IMR-90 (cell line): ENCODE data around the gene STX18. TPM values are rescaled to one million over a fixed set of nuclear protein-coding genes. Genes with fewer than 3 reads are reported as not detected.

Source experiments
- ATAC-seq: fragments of 200-7000 bp; cut with Tn5 transposase; 2 replicates; pipeline ENCODE4 v1.9.1; 2020; ENCODE audit warnings: low read depth, mild to moderate bottlenecking, moderate library complexity
- BruUV-seq: library from RNA; stranded (reverse); fragments of 400-500 nt; replicated peaks from 2 replicates; lab custom pipeline; 2021; lab: Mats Ljungman, UMichigan
- CTCF ChIA-PET: fragments of 300-600 bp; formaldehyde crosslinking; extraction: SDS; loops from one replicate; lab custom pipeline; 2021; ENCODE audit warnings: antibody characterized with exemption; lab: Yijun Ruan, JAX
- POLR2A ChIA-PET: fragments of 300-600 bp; sonication (Branson Sonifier 250); formaldehyde crosslinking; loops from one replicate; lab custom pipeline; 2022; ENCODE audit warnings: antibody characterized with exemption; ENCODE audit not compliant: unreplicated experiment; lab: Charles Lee
- DNase-seq: peaks from one replicate; pipeline ENCODE4 v3.0.0; 2013
- H2AFZ ChIP-seq: replicated peaks from 2 replicates; pipeline ENCODE3; 2013; ENCODE audit warnings: low read length, mild to moderate bottlenecking; ENCODE audit not compliant: poor library complexity
- H2AK5ac ChIP-seq: 2 replicates; pipeline ENCODE4 v1.6.1; 2013; ENCODE audit warnings: low read depth, low read length, inconsistent platforms
- H2AK9ac ChIP-seq: replicated peaks from 2 replicates; pipeline ENCODE3; 2013; ENCODE audit warnings: mild to moderate bottlenecking, low read depth, low read length, moderate library complexity; ENCODE audit not compliant: poor library complexity
- H2BK120ac ChIP-seq: 2 replicates; pipeline ENCODE4 v1.6.1; 2013; ENCODE audit warnings: low read depth, low read length, inconsistent platforms
- H2BK15ac ChIP-seq: 3 replicates; pipeline ENCODE4 v1.6.1; 2013; ENCODE audit warnings: low read depth, low read length, inconsistent platforms
- H2BK20ac ChIP-seq: 2 replicates; pipeline ENCODE4 v1.6.1; 2013; ENCODE audit warnings: low read depth, mild to moderate bottlenecking, inconsistent platforms, low read length, moderate library complexity
- H2BK5ac ChIP-seq: 2 replicates; pipeline ENCODE4 v1.6.1; 2013; ENCODE audit warnings: mild to moderate bottlenecking, low read depth, low read length, inconsistent platforms; ENCODE audit not compliant: poor library complexity, severe bottlenecking
- H3K14ac ChIP-seq: replicated peaks from 2 replicates; pipeline ENCODE4 v1.6.1; 2013; ENCODE audit warnings: low read depth, low read length, inconsistent platforms
- H3K18ac ChIP-seq: 2 replicates; pipeline ENCODE4 v1.6.1; 2013; ENCODE audit warnings: low read depth, low read length, control low read depth
- H3K23ac ChIP-seq: 2 replicates; pipeline ENCODE4 v1.6.1; 2013; ENCODE audit warnings: low read depth, low read length, inconsistent platforms
- H3K27ac ChIP-seq: 2 replicates; pipeline ENCODE4 v1.5.1; 2013; ENCODE audit warnings: mild to moderate bottlenecking, control low read depth, low read length; ENCODE audit not compliant: insufficient read depth
- H3K27me3 ChIP-seq: 2 replicates; pipeline ENCODE4 v1.6.1; 2013; ENCODE audit warnings: low read length; ENCODE audit not compliant: control insufficient read depth, insufficient read depth
- H3K36me3 ChIP-seq: 2 replicates; pipeline ENCODE4 v1.6.1; 2013; ENCODE audit warnings: low read length, mixed read lengths; ENCODE audit not compliant: control insufficient read depth, insufficient read depth
- H3K4ac ChIP-seq: 2 replicates; pipeline ENCODE4 v1.6.1; 2013; ENCODE audit warnings: low read depth, low read length, inconsistent platforms
- H3K4me1 ChIP-seq: 2 replicates; pipeline ENCODE4 v1.6.1; 2013; ENCODE audit warnings: low read length, mixed read lengths; ENCODE audit not compliant: control insufficient read depth, insufficient read depth
- H3K4me2 ChIP-seq: 2 replicates; pipeline ENCODE4 v1.6.1; 2013; ENCODE audit warnings: low read depth, mild to moderate bottlenecking, control low read depth, low read length, moderate library complexity
- H3K4me3 ChIP-seq: 2 replicates; pipeline ENCODE4 v1.5.1; 2013; ENCODE audit warnings: low read depth, mild to moderate bottlenecking, control low read depth, low read length, moderate library complexity; ENCODE audit not compliant: insufficient read depth
- H3K56ac ChIP-seq: 2 replicates; pipeline ENCODE4 v1.6.1; 2013; ENCODE audit warnings: low read length, inconsistent platforms; ENCODE audit not compliant: insufficient read depth; ENCODE audit errors: extremely low read depth
- H3K79me1 ChIP-seq, 2 experiments: 2 replicates each; pipeline ENCODE4 v1.6.1; 2013; ENCODE audit warnings: low read length in 2 of 2, inconsistent platforms in 1 of 2, low read depth in 1 of 2
- H3K9ac ChIP-seq: 2 replicates; pipeline ENCODE4 v1.6.1; 2013; ENCODE audit warnings: low read depth, low read length, control low read depth
- H3K9me1 ChIP-seq: 2 replicates; pipeline ENCODE4 v1.6.1; 2013; ENCODE audit warnings: low read length, inconsistent platforms; ENCODE audit not compliant: insufficient read depth
- H3K9me3 ChIP-seq: 2 replicates; pipeline ENCODE4 v1.6.1; 2013; ENCODE audit warnings: low read length; ENCODE audit not compliant: control insufficient read depth, insufficient read depth
- H4K20me1 ChIP-seq: 2 replicates; pipeline ENCODE4 v1.6.1; 2013; ENCODE audit warnings: low read length, inconsistent platforms; ENCODE audit not compliant: insufficient read depth
- H4K5ac ChIP-seq: 2 replicates; pipeline ENCODE4 v1.6.1; 2013; ENCODE audit warnings: mild to moderate bottlenecking, low read depth, low read length, control low read depth
- H4K8ac ChIP-seq, 2 experiments: 2 replicates each; pipeline ENCODE4 v1.6.1; 2013; ENCODE audit warnings: low read depth in 2 of 2, low read length in 2 of 2, control low read depth in 1 of 2, inconsistent platforms in 1 of 2
- H4K91ac ChIP-seq: 2 replicates; pipeline ENCODE4 v1.6.1; 2013; ENCODE audit warnings: low read depth, low read length, inconsistent platforms; ENCODE audit not compliant: insufficient read depth
- BHLHE40 ChIP-seq: fragments of 150-350 bp; IDR thresholded peaks from 2 replicates; pipeline ENCODE4 v1.6.1; 2016; ENCODE audit warnings: mild to moderate bottlenecking, low read depth, low read length
- MAFK ChIP-seq: IDR thresholded peaks from 2 replicates; pipeline ENCODE4 v1.6.1; 2012; ENCODE audit warnings: low read depth, low read length, improper control_type of control experiment
- NFE2L2 ChIP-seq: fragments of 150-350 bp; IDR thresholded peaks from 2 replicates; pipeline ENCODE4 v1.6.1; 2016; ENCODE audit warnings: low read depth, mild to moderate bottlenecking, low read length
- RAD21 ChIP-seq: IDR thresholded peaks from 2 replicates; pipeline ENCODE4 v1.6.1; 2012; ENCODE audit warnings: low read length, improper control_type of control experiment
- WGBS, 2 experiments: methylation state at CpG; one replicate each; pipeline versions ENCODE4 v1.1.5 to v1.1.7; 2013; ENCODE audit warnings: missing lambda C conversion rate in 2 of 2; ENCODE audit not compliant: insufficient read length in 1 of 2; ENCODE audit errors: extremely low coverage in 2 of 2; 5-methylcytosine and 5-hydroxymethylcytosine counted together
- dilution Hi-C: fragments of 300-500 bp; cut with HindIII; formaldehyde crosslinking; loops from one replicate; pipeline ENCODE4 v1.14.3; 2018; ENCODE audit warnings: low sequenced_read_pairs; ENCODE audit not compliant: unreplicated experiment
- in situ Hi-C: fragments of 300-500 bp; cut with MboI; formaldehyde crosslinking; loops from 3 replicates; pipeline ENCODE4 v1.14.3; 2019; ENCODE audit warnings: low sequenced_read_pairs, inconsistent platforms, mixed read lengths
- intact Hi-C: fragments of 100-400 bp; cut with micrococcal nuclease; formaldehyde crosslinking; loops from 2 replicates; pipeline ENCODE4 v1.10.0; 2022
- polyA plus RNA-seq, 3 experiments: library from polyadenylated mRNA; depleted of rRNA; stranded (reverse); fragments of >200 nt; gene quantifications; 2 replicates each; pipeline ENCODE4 v1.2.3, GENCODE V29; 2012; ENCODE audit warnings: low replicate concordance in 1 of 3
- total RNA-seq: library from RNA; depleted of rRNA; stranded (reverse); fragments of >200 nt; gene quantifications from 2 replicates; pipeline ENCODE4 v1.2.3, GENCODE V29; 2012

STX18 gene
- total and polyA plus RNA-seq, 2 of the 4 experiments (the other 2 are of a cell fraction) = 20.1 to 23.4 TPM

- ChIA-PET CTCF (interaction anchor here (0.7 kb wide), 2 partner anchors 13 to 607 kb away, joined by 3 read pairs; no protein-coding TSS in a partner anchor), POLR2A (no interaction called here)
- dilution Hi-C loops = no loop called here
Measured at GRCh38 chr4:4436244-4436823, 105.5 kb downstream of the STX18 start.

More at GRCh38 chr4:4436244-4436823, 105.5 kb downstream of the STX18 start:
- no peak overlapping the region for H4K91ac ChIP-seq
- no peak overlapping the region for H2BK20ac ChIP-seq
- no peak overlapping the region for H3K56ac ChIP-seq
- H3K14ac ChIP-seq = no peak overlapping the region
- no peaks in the 10 kb centered on the region for H3K27me3 ChIP-seq
- in situ Hi-C loops = no loop called here
- no peaks in the 10 kb centered on the region for H3K9me3 ChIP-seq
- H2BK120ac ChIP-seq = no peak overlapping the region
- no peak overlapping the region for H2AFZ ChIP-seq
- H2AK9ac ChIP-seq = no peak overlapping the region
- H4K20me1 ChIP-seq = peaks cover 7% of the 10 kb centered on the region
- no peak overlapping the region for H3K18ac ChIP-seq
- no peak overlapping the region for H2BK15ac ChIP-seq
- H3K9me1 ChIP-seq = peaks cover 18% of the 10 kb centered on the region
- H3K36me3 ChIP-seq = peaks cover 22% of the 10 kb centered on the region
- no peak overlapping the region for H3K27ac ChIP-seq
- no TSS peak for BruUV-seq
- H4K5ac ChIP-seq = no peak overlapping the region
- no peak for TF ChIP-seq MAFK
- no peak for TF ChIP-seq BHLHE40
- TF ChIP-seq NFE2L2 = no peak
- TF ChIP-seq RAD21 = no peak
- ATAC-seq = no peak
- no peak overlapping the region for H4K8ac ChIP-seq
- no peak overlapping the region for H3K4me3 ChIP-seq
- WGBS, 2 experiments = no CpG with 5 or more reads among the region's 2 CpGs
- H3K79me1 ChIP-seq = peaks cover 0 to 8% of the 10 kb centered on the region in 2 experiments; a peak in 1 of 4 replicates
- no peak overlapping the region for H2AK5ac ChIP-seq
- H3K4me1 ChIP-seq = peaks cover 7% of the 10 kb centered on the region
- DNase-seq = no peak
- intact Hi-C loops = no loop called here
- H3K4ac ChIP-seq = no peak overlapping the region; the same call in 1 of the 2 replicates
- H3K23ac ChIP-seq = no peak overlapping the region
- H3K9ac ChIP-seq = no peak overlapping the region
- H2BK5ac ChIP-seq = no peak overlapping the region
- H3K4me2 ChIP-seq = no peak overlapping the region
